Subcutaneous abdominal adipose tissue (tissue), 5 donors: ENCODE measurements around the gene PPP1R36.

Experiments
- H3K27ac ChIP-seq: one replicate; pipeline ENCODE4 v1.7.0; 2013; ENCODE audit warnings: low read depth, mild to moderate bottlenecking, inconsistent platforms, low read length, moderate library complexity
- H3K27me3 ChIP-seq, 5 donors: one replicate each; pipeline ENCODE4 v1.7.0; 2013; ENCODE audit warnings: low read length in 5 of 5, inconsistent platforms in 1 of 5; ENCODE audit not compliant: control insufficient read depth in 5 of 5, insufficient read depth in 4 of 5
- H3K36me3 ChIP-seq, 5 donors: one replicate each; pipeline ENCODE4 v1.7.0; 2013; ENCODE audit warnings: low read length in 5 of 5; ENCODE audit not compliant: control insufficient read depth in 5 of 5, insufficient read depth in 5 of 5
- H3K4me1 ChIP-seq, 5 donors: one replicate each; pipeline ENCODE4 v1.7.0; 2013; ENCODE audit warnings: low read length in 5 of 5, mild to moderate bottlenecking in 3 of 5, moderate library complexity in 1 of 5; ENCODE audit not compliant: control insufficient read depth in 5 of 5, insufficient read depth in 5 of 5
- H3K4me3 ChIP-seq, 5 donors: one replicate each; pipeline ENCODE4 v1.7.0; 2013; ENCODE audit warnings: low read length in 5 of 5, low read depth in 1 of 5
- H3K9ac ChIP-seq, 5 donors: one replicate each; pipeline ENCODE4 v1.7.0; 2013; ENCODE audit warnings: low read length in 5 of 5, mild to moderate bottlenecking in 4 of 5, moderate library complexity in 3 of 5
- H3K9me3 ChIP-seq, 5 donors: one replicate each; pipeline ENCODE4 v1.7.0; 2013; ENCODE audit warnings: low read length in 5 of 5; ENCODE audit not compliant: control insufficient read depth in 5 of 5
- donor health status: healthy.
- donor health status: healthy.
- donor health status: healthy.
- donor health status: healthy.
- donor health status: healthy.

Gene PPP1R36

GRCh38 chr14:64581363-64581762, 31.6 kb downstream of the PPP1R36 start:
- H3K4me3 ChIP-seq, result no peak overlapping the region
- H3K36me3 ChIP-seq, result no peaks in the 10 kb centered on the region
- no peak overlapping the region for H3K9ac ChIP-seq
- H3K9me3 ChIP-seq, result no peaks in the 10 kb centered on the region
- no peak overlapping the region for H3K27ac ChIP-seq
- H3K4me1 ChIP-seq, result peaks cover 0 to 4% (median 0%) of the 10 kb centered on the region in 5 donors
- H3K27me3 ChIP-seq, result no peaks in the 10 kb centered on the region

- no peak overlapping the region for H3K4me3 ChIP-seq
These were observed 32.1 kb downstream of the PPP1R36 start for GRCh38 chr14:64581817-64582216.

DNA sequence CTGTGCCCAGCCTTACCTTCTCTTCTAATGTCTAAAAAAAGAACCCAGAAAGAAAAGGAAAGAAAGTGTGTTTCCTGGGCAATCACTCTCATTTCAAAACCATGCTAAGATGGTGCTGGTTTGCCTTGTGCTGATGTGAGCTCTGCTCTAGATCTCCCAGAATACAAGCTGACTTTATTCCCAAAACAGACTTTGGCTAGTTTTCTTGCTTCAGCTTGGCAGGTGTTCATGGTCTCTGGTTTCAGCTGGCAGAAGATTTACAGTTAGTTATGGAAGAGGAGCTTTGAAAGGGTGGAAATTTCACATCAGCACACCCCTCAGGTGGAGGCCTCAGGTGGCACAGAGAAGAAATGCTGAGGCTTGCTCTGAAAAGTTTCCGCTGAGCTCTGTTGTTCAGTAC, 34.4 kb downstream of the PPP1R36 start:
- Histone ChIP-seq H3K4me1 (peaks cover 0 to 4% (median 0%) of the 10 kb centered on the region in 5 donors), H3K4me3 (no peak overlapping the region), H3K27ac (no peak overlapping the region), H3K36me3 (no peaks in the 10 kb centered on the region), H3K27me3 (no peaks in the 10 kb centered on the region), H3K9me3 (no peaks in the 10 kb centered on the region), H3K9ac (no peak overlapping the region)

More at GRCh38 chr14:64581817-64582216, 32.1 kb downstream of the PPP1R36 start:
- Histone ChIP-seq H3K36me3 (no peaks in the 10 kb centered on the region), H3K9ac (no peak overlapping the region), H3K27ac (no peak overlapping the region), H3K27me3 (no peaks in the 10 kb centered on the region), H3K9me3 (no peaks in the 10 kb centered on the region), H3K4me1 (peaks cover 0 to 4% (median 0%) of the 10 kb centered on the region in 5 donors)

DNA sequence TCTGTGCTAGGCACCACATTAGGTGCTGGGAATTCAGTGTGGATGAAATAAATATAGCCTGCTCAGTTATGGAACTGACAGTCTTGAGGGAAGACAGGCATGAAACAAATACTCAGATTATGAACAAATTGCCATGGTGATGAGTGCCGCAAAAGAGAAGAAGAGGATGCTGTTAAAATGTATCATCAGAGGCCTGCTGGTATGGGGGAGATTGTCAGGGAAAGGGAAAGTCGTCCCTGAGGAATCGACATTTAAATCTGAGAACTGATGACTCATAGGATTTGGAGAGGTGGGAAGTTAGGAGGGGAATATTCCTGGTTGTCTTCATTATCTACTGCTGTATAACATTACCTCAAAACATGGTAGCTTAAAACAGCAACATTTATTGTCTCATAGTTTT, 42.0 kb downstream of the PPP1R36 start:
- Histone ChIP-seq H3K9me3 (no peaks in the 10 kb centered on the region), H3K4me1 (no peaks in the 10 kb centered on the region), H3K27ac (no peak overlapping the region), H3K36me3 (no peaks in the 10 kb centered on the region), H3K27me3 (no peaks in the 10 kb centered on the region), H3K4me3 (no peak overlapping the region), H3K9ac (no peak overlapping the region)

- Histone ChIP-seq H3K36me3 (no peaks in the 10 kb centered on the region), H3K9ac (no peak overlapping the region), H3K27ac (no peak overlapping the region), H3K4me1 (no peaks in the 10 kb centered on the region), H3K4me3 (no peak overlapping the region), H3K27me3 (no peaks in the 10 kb centered on the region), H3K9me3 (no peaks in the 10 kb centered on the region)
These were observed 44.7 kb downstream of the PPP1R36 start for GRCh38 chr14:64594438-64594837.

DNA sequence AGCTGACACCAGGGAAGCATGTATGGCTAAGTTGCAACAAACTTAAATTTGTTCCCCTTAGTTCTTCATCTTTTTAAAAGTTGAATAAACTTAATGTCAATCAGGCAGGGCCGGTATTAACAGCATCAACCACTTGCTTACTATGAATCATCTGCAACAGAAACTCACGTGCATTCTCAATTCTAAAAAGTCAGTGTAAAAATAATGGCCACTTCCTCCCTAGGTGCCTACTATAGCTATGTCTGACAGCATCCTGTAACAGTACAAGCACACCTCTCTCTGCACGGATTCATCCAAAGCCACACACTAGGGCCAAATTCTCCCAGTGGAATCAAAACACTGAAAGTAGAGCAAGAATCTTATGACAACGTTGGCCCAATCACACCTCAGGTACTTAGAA, 48.6 kb downstream of the PPP1R36 start:
- H3K9me3 ChIP-seq, result no peaks in the 10 kb centered on the region
- H3K27ac ChIP-seq, result no peak overlapping the region

GRCh38 chr14:64601571-64601970, 51.8 kb downstream of the PPP1R36 start:
- Histone ChIP-seq H3K4me1 (no peaks in the 10 kb centered on the region), H3K36me3 (no peaks in the 10 kb centered on the region), H3K27ac (no peak overlapping the region), H3K4me3 (no peak overlapping the region), H3K9me3 (no peaks in the 10 kb centered on the region), H3K27me3 (peaks cover 0 to 5% (median 0%) of the 10 kb centered on the region in 5 donors), H3K9ac (no peak overlapping the region)

More for the DNA sequence above, 48.6 kb downstream of the PPP1R36 start:
- Histone ChIP-seq H3K4me1 (no peaks in the 10 kb centered on the region), H3K9ac (no peak overlapping the region), H3K36me3 (no peaks in the 10 kb centered on the region), H3K27me3 (no peaks in the 10 kb centered on the region), H3K4me3 (no peak overlapping the region)

DNA sequence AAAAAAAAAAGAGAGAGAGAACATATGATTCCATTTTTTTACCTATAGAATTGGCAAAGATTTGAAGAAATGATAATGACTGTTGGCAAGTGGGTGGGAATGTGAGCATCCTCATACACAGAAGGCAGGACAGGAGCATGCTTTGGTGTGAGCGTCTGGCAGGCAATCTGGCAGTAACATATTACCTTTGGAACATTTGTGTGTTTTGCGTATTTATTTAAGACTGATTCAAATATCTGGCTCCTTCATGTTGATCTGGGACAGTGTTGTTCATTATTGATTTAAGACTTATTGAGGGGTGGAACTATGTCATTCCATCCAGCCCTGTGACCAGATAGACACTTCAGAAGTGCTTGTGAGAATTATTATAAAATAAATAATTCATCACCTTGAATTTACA, 53.1 kb downstream of the PPP1R36 start:
- H3K9ac ChIP-seq, result no peak overlapping the region
- peaks cover 0 to 5% (median 0%) of the 10 kb centered on the region in 5 donors for H3K27me3 ChIP-seq
- no peak overlapping the region for H3K27ac ChIP-seq
- H3K4me3 ChIP-seq, result no peak overlapping the region
- no peaks in the 10 kb centered on the region for H3K36me3 ChIP-seq
- H3K9me3 ChIP-seq, result no peaks in the 10 kb centered on the region
- no peaks in the 10 kb centered on the region for H3K4me1 ChIP-seq

GRCh38 chr14:64604001-64604400, 54.2 kb downstream of the PPP1R36 start:
- peaks cover 0 to 5% (median 0%) of the 10 kb centered on the region in 5 donors for H3K27me3 ChIP-seq
- H3K4me3 ChIP-seq, result no peak overlapping the region
- no peak overlapping the region for H3K27ac ChIP-seq

DNA sequence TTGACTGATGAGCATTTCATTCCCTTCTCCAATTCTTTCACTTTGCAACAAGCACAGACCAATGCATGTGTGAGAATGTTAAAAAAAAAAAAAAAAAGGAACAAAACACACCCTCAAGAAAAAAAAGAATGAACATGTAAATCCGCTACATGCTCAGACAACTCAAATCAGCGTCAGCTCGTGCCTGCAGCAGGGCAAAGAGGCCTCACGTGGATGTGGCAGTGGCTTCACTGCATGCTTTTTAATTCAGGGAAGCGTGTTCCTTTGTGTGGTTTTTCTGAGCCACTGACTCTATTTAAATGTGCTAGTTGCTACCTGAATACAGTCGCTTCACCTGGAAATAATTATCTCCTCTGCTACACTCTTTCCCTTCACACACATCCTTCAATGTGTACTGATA, 55.1 kb downstream of the PPP1R36 start:
- Histone ChIP-seq H3K4me3 (no peak overlapping the region), H3K4me1 (no peaks in the 10 kb centered on the region), H3K9ac (no peak overlapping the region), H3K36me3 (no peaks in the 10 kb centered on the region), H3K9me3 (no peaks in the 10 kb centered on the region), H3K27me3 (peaks cover 0 to 5% (median 0%) of the 10 kb centered on the region in 5 donors), H3K27ac (no peak overlapping the region)

More at GRCh38 chr14:64604001-64604400, 54.2 kb downstream of the PPP1R36 start:
- H3K9ac ChIP-seq, result no peak overlapping the region
- no peaks in the 10 kb centered on the region for H3K4me1 ChIP-seq
- H3K36me3 ChIP-seq, result no peaks in the 10 kb centered on the region
- H3K9me3 ChIP-seq, result no peaks in the 10 kb centered on the region
